Suprapubic skin (tissue), 4 donors: ENCODE results near the gene SLC38A6.

ENCODE experiments used
- EP300 ChIP-seq: sonication (generic); formaldehyde crosslinking; IDR thresholded peaks from one replicate; pipeline ENCODE4 v1.6.1; 2017; ENCODE audit warnings: antibody characterized with exemption
- POLR2A ChIP-seq, 2 donors: fragments of 450-650 bp; IDR thresholded peaks; one replicate each; pipeline ENCODE4 v1.6.1; 2017; ENCODE audit warnings: antibody characterized with exemption in 2 of 2, mild to moderate bottlenecking in 2 of 2, moderate library complexity in 2 of 2
- POLR2AphosphoS5 ChIP-seq, 3 donors: sonication (generic); formaldehyde crosslinking; IDR thresholded peaks; one replicate each; pipeline ENCODE4 v1.6.1; 2017; ENCODE audit warnings: antibody characterized with exemption in 3 of 3
- TF ChIP-seq, protein P1 (sequence below), 2 donors: fragments of 200-600 bp in 1 of 2; fragments of 450-650 bp in 1 of 2; sonication (generic) in 1 of 2; IDR thresholded peaks; one replicate each; pipeline ENCODE4 v1.5.1; 2016 to 2019; ENCODE audit warnings: antibody characterized with exemption in 2 of 2, mild to moderate bottlenecking in 1 of 2, moderate library complexity in 1 of 2

DNA sequence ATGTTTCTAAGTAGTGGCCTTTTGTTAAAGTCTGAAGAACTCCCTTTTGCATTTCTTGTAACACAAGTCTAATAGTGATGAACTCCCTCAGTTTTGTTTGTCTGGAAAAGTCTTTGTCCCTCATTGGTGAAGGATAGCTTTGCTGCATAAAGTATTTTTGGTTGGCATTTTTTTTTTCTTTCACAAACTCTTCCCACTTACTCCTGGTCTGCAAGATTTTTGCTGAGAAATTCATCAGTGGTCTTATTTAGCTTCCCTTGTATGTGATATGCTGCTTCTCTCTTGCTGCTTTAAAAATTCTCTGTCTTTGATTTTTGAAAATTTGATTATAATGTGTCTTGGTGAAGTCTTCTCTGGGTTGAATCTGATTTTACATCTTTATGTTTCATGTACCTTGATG lies 22.9 kb upstream of the SLC38A6 start:
- TF ChIP-seq, protein P1, sequence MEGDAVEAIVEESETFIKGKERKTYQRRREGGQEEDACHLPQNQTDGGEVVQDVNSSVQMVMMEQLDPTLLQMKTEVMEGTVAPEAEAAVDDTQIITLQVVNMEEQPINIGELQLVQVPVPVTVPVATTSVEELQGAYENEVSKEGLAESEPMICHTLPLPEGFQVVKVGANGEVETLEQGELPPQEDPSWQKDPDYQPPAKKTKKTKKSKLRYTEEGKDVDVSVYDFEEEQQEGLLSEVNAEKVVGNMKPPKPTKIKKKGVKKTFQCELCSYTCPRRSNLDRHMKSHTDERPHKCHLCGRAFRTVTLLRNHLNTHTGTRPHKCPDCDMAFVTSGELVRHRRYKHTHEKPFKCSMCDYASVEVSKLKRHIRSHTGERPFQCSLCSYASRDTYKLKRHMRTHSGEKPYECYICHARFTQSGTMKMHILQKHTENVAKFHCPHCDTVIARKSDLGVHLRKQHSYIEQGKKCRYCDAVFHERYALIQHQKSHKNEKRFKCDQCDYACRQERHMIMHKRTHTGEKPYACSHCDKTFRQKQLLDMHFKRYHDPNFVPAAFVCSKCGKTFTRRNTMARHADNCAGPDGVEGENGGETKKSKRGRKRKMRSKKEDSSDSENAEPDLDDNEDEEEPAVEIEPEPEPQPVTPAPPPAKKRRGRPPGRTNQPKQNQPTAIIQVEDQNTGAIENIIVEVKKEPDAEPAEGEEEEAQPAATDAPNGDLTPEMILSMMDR (IDR thresholded peaks at IDR 0.05): no peak
- no peak for TF ChIP-seq POLR2A (IDR thresholded peaks at IDR 0.05)
- TF ChIP-seq EP300: no peak
- no peak for TF ChIP-seq POLR2AphosphoS5 (IDR thresholded peaks at IDR 0.05)
